GM19455 (cell line): ENCODE measurements around the gene DHX16.

Experiments used
- ATAC-seq: cut with Tn5 transposase; IDR thresholded peaks from one replicate; pipeline ENCODE4 v1.9.1; 2021; ENCODE audit not compliant: unreplicated experiment

Gene DHX16

DNA sequence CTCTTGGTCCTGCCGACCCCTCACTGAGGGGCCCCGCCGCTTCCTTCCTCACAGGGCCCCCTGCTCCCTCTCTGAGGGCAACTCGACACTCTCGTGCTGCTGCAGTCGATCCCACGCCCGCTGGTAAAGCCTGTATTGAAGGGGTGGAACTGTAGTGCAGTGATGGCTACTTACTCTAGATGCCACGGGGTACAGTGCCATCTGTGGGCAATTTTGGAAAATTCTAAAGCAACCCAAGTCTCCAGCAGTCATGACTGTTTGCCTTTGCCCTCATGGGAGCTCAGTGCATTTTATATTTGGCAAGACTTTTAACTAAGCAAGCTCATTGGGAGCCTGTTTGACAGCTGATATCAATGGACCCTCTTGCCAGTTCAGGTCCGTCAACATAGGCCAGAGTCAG, 32.3 kb downstream of the DHX16 start:
- no peak for ATAC-seq

DNA sequence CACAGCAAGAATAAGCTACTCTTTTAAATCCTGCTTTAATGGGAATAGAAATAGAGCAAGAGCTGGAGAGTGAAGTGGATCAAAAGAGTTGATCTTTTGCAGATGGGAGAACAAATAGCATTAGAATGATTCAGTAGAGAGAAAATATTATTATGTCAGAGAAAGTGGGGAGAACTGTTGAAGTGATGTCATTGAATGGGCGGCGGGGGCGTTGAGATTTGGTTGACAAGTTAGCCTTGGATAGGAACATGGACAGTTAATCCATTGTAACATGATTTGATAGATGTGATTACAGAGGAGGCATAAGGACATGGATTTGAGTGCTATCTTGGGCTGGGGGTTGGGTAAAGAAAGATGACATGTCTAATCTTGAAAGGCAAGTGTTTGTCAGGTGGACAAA, 37.0 kb downstream of the DHX16 start:
- no peak for ATAC-seq

DNA sequence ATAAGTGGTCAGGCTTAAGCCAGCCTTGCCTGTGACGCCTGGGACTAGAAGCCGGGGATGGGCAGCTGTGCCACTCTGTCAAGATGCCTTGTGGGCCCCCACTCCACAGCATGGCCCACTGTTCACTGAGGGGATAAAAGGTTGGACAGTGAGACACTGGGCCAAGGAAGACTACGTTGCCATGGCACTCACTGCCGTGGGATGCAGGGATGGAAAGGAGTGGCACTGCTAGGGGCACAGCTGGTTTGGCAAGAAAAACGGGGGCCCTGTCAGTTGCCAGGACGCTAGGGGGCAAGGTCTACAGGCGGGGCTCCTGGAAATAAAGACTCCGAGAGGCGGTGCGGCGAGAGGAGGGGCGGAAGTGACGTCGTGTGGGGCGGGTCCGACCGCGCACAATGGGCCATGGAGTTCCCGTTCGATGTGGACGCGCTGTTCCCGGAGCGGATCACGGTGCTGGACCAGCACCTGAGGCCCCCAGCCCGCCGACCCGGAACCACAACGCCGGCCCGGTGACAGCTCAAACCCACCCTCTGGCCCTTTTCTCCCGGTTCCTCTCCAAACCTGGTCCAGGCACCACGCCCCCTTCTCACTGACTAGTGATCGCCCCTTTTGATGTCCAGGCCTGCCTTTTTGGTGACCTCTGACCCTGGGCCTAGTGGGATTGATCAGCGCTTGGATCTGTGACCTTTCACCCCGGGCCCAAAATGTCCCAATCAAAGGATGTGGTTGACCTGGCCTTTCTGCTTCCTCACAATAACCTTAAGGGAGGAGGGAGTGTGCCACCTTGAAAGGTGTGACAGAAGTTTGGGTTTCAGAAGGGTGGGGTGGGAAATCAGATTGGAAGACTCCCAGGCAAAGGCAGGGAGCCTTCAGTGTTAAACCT, 46.1 kb downstream of the DHX16 start, which contains the start of gene ATAT1:
Gene ATAT1, plus strand, starts transcription at position 391 of the 883 bp plus-strand sequence.
- peak; percentile 86 for ATAC-seq

DNA sequence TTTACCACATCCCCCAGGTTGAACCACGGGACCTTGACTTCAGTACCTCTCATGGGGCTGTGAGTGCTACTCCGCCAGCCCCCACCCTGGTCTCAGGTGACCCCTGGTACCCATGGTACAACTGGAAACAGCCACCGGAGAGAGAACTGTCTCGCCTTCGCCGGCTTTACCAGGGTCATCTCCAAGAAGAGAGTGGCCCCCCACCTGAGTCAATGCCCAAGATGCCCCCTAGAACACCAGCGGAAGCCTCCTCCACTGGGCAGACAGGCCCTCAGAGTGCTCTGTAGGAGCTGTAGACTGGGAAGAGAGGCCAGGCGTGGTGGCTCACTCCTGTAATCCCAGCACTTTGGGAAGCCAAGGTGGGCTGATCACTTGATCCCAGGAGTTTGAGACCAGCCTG, 47.3 kb downstream of the DHX16 start:
- ATAC-seq, result no peak

DNA sequence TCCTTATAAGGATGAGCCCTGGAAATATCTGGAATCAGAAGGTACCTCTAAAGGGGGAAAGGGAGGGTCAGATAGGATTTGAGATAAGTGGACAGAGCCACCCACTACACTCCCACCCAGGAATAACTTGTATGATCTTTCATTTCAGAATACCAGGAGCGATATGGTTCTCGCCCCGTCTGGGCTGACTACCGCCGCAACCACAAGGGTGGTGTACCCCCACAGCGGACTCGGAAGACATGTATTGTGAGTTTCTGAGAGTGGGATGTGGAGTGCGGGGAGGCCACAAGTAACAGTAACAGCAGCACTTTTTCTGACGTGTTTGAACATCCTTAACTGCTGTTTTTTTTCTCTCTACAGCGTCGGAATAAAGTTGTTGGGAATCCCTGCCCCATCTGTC, 53.2 kb downstream of the DHX16 start:
- no peak for ATAC-seq

DNA sequence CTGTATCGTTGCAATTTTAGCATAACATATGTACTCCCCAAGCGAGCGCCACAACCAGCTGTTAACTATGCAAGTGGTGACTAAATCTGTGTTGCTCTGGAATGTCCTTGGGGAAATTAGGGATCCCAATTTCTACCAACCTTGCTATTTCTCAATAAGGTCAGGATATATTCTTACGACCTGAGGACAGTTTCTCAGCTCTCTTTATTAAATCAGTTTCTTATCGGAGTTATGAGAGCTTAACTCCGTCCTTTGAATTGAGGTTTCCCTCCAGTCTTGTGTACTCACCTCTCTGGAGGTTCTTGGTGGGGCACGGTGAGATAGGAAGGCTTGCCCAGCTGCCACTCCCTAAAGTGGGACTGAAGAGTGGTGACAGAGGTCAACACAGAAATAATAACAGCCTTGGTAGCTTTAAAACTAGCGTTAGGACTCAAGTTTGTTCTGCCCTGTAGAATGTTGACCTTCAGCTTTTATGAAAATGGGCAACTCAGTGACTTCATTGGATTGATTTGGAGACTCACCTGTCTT, 54.5 kb downstream of the DHX16 start:
- no peak for ATAC-seq

DNA sequence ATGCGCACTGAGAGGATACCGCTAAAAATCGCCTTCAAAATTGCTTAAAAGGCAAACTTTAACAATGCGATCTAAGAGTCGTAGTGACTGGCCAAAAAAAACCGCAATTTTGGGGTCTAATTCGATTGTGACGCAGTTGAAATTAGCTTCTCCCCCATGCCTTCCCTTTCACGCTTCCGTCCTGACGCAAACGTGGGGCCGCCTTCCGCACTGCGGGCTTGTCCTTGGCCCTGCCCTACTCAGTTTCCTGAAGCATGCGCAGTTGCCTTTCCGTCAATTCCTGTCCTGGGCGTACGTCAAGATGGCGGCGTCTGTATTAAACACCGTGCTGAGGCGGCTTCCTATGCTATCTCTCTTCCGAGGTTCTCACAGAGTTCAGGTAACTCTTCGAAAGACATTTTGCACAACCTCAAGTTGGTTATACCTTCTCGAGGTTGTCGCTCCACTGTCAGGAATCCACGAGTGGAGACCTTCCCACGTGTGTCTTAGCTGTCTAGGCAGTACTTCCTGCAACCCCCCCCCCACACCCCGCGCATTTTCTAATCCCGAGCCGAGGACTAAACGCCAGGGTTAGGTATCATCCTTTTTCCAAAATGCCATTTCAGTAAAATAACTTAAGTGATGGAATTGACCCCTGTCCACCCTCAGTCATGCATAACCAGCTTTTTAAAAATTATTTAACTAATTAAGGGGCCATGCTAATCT, 55.1 kb downstream of the DHX16 start, which contains the start of gene MRPS18B:
Gene MRPS18B, plus strand, starts transcription at position 276 of the 705 bp plus-strand sequence. Its CDS starts 26 bp downstream, at position 302.
- ATAC-seq, result peak; percentile 73

DNA sequence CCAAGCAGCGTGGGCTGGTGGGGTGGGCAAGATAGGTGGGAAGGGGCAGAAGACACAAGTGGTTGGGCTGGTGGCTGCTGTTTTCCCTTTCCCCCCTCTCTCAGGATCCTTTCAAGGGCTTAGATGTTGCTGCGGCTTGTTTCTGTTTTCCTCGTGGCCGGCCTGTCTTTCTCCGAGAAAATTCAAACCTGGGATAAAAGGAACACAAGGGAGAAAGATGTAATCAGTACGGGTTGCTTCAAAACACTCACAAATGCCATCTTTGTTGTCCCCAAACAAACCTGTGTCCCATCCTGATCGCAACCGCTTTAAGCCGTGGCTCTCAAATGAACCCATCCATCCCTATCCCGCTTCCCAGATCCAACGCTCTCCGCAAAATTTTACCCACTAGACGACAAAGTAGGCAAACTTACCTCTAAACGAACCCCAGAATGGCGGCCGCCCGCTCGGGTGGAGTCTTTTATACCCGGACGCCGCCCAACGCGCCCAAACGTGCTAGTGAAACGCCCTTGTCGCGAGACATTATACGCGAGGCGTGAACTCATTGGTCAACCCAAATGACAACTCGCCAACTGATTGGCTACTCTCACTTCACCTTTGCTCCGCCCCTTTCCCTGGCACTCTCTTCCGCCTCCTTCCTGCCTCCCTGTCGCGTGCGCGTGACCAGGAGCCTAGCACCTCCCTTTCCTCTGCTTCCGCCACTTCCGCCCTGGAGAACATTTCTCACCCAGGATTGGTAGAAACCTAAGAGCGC, 55.8 kb downstream of the DHX16 start, which contains the start of gene PPP1R10:
Gene PPP1R10, minus strand, starts transcription at position 433 of the 754 bp plus-strand sequence. CDS start 7,299 bp downstream, outside the sequence.
- ATAC-seq, result peak; percentile 58

DNA sequence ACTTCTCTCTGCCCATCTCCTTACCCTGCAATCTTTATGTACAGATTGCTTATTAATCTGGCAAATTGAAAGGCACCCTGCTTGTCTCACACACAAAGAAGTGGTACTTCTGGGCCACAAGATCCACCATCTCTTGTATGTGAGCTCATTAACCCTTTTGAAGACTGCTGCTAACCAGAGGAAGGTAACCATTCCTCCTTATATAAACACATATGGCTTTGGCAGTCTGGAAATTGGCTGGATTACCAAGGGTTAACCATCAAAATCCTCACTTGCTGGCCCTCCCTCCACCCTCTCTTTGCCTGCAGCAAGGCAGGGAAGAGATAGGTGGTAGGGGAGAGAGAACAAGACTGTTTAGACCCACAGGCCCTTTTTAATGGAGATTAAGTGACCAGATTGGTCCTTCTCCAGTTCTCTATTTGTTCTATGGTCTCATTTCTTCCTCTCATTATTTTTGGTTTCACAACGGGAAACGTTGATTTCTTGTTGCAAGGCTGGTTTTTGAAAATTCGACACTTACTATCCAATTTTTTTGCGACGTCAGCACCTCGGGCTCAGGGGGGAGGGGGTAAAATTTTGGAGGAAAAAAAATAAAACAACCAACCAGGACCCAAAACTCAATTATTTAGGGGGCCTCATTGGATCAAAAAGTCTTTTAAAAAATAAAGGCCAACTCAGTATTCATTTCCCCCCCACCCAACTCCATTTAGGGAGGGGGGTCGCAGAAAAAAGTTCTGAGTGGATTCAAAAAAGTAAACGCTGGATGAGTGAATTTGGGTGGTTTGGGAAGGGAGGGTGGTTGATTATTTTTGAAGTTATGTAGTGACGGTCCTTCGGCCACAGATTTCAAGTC, 56.6 kb downstream of the DHX16 start:
- no peak for ATAC-seq

DNA sequence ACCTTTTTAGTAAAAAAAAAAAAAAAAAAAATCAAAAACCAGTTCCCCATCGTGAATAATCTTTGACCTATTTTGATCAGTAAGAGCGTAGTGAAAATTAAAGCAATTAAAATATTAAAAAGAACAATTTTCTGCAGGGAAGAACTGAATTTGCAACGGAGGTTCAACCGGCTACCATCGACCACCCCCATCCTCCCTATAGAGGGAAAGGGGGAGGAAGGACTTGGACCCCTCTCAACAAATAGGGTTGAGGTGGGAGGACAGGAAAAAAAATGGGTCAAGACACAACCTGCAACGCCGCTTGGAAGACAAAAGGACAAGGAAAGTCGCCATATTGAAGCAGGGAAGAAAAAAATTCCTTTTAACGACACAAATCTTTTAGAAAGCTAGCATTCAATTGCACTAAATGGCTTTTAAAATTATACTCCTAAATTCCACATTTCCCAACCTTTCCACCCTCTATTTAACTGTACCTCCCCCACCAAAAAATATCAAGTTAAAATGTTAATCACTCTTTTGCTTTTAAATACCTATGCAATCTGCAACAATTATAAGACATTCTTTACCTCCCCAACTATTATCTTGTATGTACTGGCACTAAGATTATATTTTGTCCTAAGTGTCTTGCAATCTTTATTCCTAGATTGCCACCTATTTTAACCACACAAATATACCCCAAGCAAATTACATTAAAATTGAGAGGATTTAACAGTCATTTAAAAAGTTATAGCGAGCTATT, 57.4 kb downstream of the DHX16 start:
- no peak for ATAC-seq

DNA sequence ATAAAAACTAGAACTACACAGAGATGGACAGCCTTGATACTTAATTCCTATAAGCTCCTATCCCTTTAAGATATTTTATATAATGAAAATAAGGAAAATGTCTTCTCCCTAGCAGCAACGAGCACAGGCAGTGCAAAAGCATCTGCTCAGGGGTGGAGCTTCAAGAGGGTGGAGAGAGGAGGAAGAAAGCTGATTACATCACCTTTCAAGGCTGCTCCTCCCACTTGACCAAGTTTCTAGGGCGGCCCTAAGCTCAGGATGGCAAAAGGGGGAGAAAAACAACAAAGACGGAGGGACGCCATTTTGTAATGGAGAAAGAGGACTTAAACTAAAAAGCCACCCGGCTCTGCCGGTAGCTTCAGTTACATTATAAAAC, 58.0 kb downstream of the DHX16 start:
- peak; percentile 35 for ATAC-seq

DNA sequence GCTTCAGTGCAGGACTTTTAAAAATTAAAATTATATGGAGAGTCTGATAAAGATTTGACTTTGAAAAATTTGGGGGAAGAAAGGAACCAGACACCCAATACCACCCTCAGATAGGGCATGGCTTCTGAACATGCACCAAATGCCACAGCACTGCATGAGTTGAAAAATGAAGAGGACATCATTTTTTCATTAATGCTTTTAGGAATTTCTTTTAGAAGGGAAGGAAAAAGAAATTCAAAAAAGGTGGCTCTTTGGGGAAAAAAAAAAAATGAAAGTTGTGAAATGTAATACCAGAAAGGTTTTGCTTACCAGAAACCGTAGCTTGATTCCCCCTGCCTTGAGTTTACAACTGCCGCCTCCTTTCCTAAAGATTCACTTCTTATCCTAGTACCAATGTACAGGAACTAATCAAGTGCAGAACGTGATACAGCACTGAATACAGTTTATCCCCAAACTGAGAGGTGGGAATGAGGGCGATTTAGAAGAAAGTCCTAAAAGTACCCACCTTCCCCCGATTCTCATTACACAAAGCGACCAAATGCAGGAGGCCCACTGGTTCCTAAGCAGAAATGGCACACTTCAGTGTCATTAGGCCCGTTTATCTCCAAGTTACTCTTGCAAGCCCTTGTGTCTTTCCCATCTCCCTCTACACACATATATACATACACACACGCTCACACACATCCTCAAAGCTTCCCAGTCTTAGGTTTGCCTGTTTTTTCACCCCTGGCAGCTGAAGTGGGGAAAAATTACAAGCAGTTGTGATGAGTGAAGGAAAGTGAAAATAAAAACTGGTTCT, 58.6 kb downstream of the DHX16 start:
- no peak for ATAC-seq

DNA sequence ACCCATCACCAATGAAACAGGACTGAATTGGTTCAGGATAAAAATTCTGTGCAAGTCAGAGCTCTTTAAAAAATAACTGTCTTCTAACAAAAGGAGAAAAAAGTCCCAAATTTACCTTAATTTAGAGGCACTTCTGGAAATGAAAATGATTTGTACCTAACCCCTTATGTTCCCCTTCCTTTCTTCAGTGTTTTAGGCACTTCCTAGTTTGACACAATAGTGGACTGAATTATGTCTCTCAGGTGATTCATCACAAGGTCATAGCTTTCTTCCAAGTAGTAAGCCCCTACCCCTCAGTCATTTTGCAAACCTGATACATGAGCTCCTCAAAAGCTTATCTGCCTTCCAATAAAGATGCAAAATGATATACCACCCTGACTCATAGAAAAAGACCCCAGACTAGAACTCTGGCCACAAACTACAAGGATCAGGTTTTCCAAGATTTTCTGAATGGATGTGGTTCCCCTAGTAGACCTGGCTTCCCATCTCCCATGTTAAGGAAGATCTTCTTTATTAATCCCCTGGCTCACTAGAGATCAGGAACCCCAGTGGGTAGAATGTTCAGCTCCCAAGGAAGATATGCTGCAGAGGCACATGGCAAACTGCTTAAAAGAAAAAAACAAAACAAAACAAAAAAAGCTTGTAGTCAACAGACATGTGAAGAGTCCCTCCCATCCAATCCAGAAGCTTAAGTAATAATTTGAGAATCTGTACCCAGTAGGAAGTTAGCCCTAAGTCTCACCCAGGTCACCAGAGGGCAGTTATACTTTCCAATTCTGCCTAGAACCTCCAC, 59.4 kb downstream of the DHX16 start:
- no peak for ATAC-seq

DNA sequence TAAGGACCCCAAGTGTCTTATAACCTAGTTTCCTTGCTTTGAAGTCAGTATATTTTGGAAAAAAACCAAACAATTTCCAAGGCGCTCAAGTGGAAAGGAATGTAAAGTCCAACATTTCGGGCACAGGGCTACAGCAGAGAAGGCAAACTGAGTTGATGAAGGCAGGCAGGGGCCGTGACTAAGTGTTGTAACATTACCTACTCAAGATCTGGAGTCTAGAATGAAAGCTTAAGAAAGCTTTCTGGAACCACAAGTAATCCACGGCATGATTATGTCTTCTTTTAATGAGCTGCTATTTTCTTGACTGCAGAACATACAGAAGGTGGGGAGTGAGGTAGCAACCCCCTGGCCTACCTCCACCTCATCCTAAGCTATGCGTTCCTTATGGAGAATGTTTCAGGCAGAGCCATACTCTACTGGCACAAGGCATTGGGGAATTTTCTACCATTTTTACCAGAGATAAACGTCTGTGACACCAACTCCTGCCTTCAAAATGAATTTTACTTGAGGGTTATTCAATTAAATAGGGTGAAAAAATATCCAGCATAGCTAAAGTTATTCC, 60.0 kb downstream of the DHX16 start:
- no peak for ATAC-seq

DNA sequence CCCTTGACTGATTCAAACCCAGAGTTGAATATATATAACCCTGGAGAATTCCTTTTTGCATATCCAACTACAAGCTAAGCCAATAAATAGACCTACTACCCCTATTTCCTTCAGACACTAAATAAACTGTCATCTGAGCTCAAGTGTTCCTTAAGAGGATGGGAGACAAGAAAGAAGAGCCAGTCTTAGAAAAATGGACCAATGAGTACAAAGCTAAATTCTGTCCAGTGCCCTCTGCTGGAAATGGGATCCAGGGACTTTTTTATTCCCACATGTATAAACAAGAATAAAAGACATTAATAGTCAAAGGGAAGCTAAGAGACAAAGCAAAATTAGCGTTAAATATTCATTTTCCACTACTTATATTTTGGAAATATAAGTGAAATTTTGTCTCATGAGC, 60.6 kb downstream of the DHX16 start:
- ATAC-seq, result no peak

DNA sequence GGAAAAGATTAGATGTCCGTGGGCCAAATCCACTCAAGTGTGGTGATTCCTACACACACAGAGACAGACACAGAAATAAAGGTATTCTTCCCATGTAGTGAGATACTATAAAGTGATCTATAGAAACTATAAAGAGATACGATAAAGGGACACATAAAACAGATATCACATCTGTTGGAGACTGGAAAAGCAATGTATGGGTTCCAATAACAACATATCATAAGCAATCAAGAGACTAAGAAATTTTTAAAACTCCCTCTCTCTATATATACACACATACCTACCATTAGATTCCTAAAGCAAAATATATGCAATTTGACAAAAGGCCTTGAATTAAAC, 61.0 kb downstream of the DHX16 start:
- ATAC-seq, result no peak

DNA sequence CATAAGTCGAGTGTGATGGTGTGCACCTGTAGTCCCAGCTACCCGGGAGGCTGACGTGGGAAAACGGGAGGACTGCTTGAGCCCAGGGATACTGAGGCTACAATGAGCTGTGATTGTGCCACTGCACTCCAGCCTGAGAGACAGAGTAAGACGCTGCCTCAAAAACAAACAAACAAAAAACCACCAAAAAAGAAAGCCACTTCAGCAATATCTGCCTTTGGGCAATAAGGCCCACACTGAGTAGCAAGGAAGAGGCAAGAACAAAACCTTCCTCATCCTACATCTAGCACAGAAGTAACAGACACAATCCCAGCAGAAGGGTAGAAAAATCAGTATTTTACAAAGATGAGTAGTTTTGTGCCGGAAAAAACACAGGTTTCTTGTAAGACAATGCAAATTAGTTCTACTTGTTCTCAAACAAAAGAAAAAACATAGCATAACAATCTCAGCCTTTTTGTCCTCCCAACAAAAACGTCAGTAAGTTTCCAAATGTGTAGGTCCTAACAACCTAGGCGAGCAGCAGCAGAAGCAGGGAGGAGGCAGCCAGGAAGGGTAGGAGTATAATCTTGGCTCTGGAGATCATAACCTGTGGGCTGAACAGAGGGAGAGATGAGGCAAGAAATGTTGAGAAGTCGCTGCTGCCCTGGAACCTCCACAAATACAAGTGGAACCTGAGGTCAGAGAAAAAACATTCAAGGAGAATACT, 61.5 kb downstream of the DHX16 start:
- ATAC-seq, result no peak
